Thyroid gland (tissue), 4 donors: ENCODE measurements around the gene WASL. TPM values are rescaled to one million over a fixed set of nuclear protein-coding genes. Genes with fewer than 3 reads are reported as not detected.

Experiments used
- DNase-seq, 2 donors: peaks; one replicate each; pipeline ENCODE4 v3.0.0-alpha.2; 2019
- H3K27ac ChIP-seq, 3 donors: fragments of 200-600 bp; sonication (generic); 1 replicate in 2 of 3; 2 replicates in 1 of 3; pipeline ENCODE4 v1.5.1; 2016 to 2019; ENCODE audit warnings: mild to moderate bottlenecking in 1 of 3, moderate library complexity in 1 of 3
- H3K27me3 ChIP-seq: fragments of 200-600 bp; sonication (generic); one replicate; pipeline ENCODE4 v1.5.1; 2019
- H3K36me3 ChIP-seq, 2 donors: fragments of 200-600 bp; sonication (generic); one replicate each; pipeline ENCODE4 v1.5.1; 2016 to 2019
- H3K4me1 ChIP-seq, 2 donors: fragments of 200-600 bp; sonication (generic); one replicate each; pipeline ENCODE4 v1.5.1; 2017 to 2019
- H3K4me3 ChIP-seq, 3 donors: fragments of 200-600 bp; sonication (generic); replicated peaks in 1 of 3; 1 replicate in 2 of 3; 2 replicates in 1 of 3; pipeline ENCODE4 v1.5.1; 2016; ENCODE audit warnings: mild to moderate bottlenecking in 1 of 3
- H3K9me3 ChIP-seq: fragments of 200-600 bp; sonication (generic); one replicate; pipeline ENCODE4 v1.5.1; 2017
- CTCF ChIP-seq, 6 experiments: fragments of 200-600 bp in 3 of 6; fragments of 450-650 bp in 3 of 6; sonication (generic) in 3 of 6; IDR thresholded peaks; one replicate each; pipeline ENCODE4 v1.5.1; 2016 to 2019; ENCODE audit warnings: antibody characterized with exemption in 6 of 6, mild to moderate bottlenecking in 2 of 6, inconsistent platforms in 1 of 6, moderate library complexity in 1 of 6
- POLR2A ChIP-seq, 2 donors: fragments of 450-650 bp; IDR thresholded peaks; one replicate each; pipeline ENCODE4 v1.6.1; 2017; ENCODE audit warnings: antibody characterized with exemption in 2 of 2, mild to moderate bottlenecking in 2 of 2, moderate library complexity in 1 of 2
- WGBS, 2 donors: methylation state at CpG; one replicate each; pipeline ENCODE4 v1.1.5; 2017; 5-methylcytosine and 5-hydroxymethylcytosine counted together
- intact Hi-C: fragments of 100-400 bp; cut with DNase I; formaldehyde crosslinking; loops from one replicate; pipeline ENCODE4 v1.15.1; 2023
- total RNA-seq, 4 donors: library from RNA; depleted of rRNA; stranded (reverse); fragments of >200 nt; gene quantifications; one replicate each; pipeline ENCODE4 v1.2.3, GENCODE V29; 2016

Gene WASL
- total RNA-seq, 4 donors from 2014 or later: 48.1 to 61.6 (median 55.4) TPM

DNA sequence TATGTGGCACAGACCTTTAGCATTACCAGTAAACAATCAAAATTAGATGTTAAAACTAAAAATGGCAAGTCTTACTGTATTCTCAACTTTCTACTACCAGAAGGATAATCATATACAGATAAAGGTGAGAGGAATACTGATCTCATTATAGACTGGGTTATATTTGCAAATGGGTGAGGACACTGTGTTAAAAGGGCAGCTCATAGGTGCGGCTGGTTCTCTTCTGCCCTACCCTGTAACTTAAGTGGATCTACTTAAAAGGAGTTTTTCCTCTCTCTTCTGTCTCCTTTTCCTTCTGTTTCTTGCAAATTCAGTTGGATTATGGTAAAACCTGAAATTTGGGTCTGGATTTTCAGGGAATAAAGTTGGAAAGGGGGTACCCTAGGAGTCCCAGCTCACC, 33.0 kb downstream of the WASL start:
- WGBS, 2 donors: 0% methylated on average over 1 of the region's 1 CpG
- H3K36me3 ChIP-seq: no peaks in the 10 kb centered on the region
- TF ChIP-seq POLR2A (IDR thresholded peaks at IDR 0.05) (no peak), CTCF (IDR thresholded peaks at IDR 0.05) (no peak)
- peaks cover 27 to 29% of the 10 kb centered on the region in 2 donors for H3K4me1 ChIP-seq
- no peak overlapping the region for H3K27ac ChIP-seq
- H3K9me3 ChIP-seq: no peaks in the 10 kb centered on the region
- H3K4me3 ChIP-seq: no peak overlapping the region
- DNase-seq: no peak
- H3K27me3 ChIP-seq: no peaks in the 10 kb centered on the region
- intact Hi-C loops: no loop called here

- Histone ChIP-seq H3K4me1 (peaks cover 23 to 32% of the 10 kb centered on the region in 2 donors), H3K9me3 (no peaks in the 10 kb centered on the region), H3K4me3 (no peak overlapping the region), H3K27ac (no peak overlapping the region), H3K36me3 (no peaks in the 10 kb centered on the region), H3K27me3 (no peaks in the 10 kb centered on the region)
- intact Hi-C loops: no loop called here
- WGBS, 2 donors: 94 to 98% methylated on average over 2 of the region's 2 CpGs
- DNase-seq: no peak
- TF ChIP-seq CTCF (IDR thresholded peaks at IDR 0.05) (no peak), POLR2A (IDR thresholded peaks at IDR 0.05) (no peak)
Measured at GRCh38 chr7:123715198-123715597, 33.6 kb downstream of the WASL start.

GRCh38 chr7:123714296-123715080, 34.3 kb downstream of the WASL start:
- no peaks in the 10 kb centered on the region for H3K9me3 ChIP-seq
- no peaks in the 10 kb centered on the region for H3K27me3 ChIP-seq
- no peak for TF ChIP-seq CTCF (IDR thresholded peaks at IDR 0.05)
- no peak for TF ChIP-seq POLR2A (IDR thresholded peaks at IDR 0.05)
- intact Hi-C loops: no loop called here
- DNase-seq: no peak
- H3K4me3 ChIP-seq: no peak overlapping the region
- H3K27ac ChIP-seq: no peak overlapping the region
- peaks cover 23 to 27% of the 10 kb centered on the region in 2 donors for H3K4me1 ChIP-seq
- WGBS, 2 donors: 88 to 91% methylated on average over 3 of the region's 3 CpGs
- H3K36me3 ChIP-seq: no peaks in the 10 kb centered on the region

DNA sequence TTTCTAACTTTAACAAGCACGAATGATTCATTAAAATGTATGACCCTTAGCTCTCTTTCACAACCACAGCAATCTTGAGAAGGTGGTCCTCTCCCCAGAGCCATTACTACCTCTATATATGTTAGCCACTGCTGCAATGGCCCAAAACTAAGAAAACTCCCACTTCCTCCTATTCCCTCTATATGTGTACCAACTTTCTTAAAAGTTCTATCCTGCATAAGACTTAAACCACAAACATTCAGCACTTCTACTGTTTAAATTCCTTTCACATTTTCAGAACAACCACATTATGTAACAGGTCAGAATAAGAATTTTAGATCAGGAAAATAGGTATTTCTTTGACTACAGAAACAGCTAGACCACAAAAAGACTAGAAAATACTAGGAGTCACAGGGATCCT, 36.2 kb downstream of the WASL start:
- Histone ChIP-seq H3K9me3 (no peaks in the 10 kb centered on the region), H3K4me1 (peaks cover 19 to 24% of the 10 kb centered on the region in 2 donors), H3K4me3 (no peak overlapping the region), H3K36me3 (peaks cover 3% of the 10 kb centered on the region in 2 donors), H3K27ac (no peak overlapping the region), H3K27me3 (no peaks in the 10 kb centered on the region)
- DNase-seq: no peak
- TF ChIP-seq POLR2A (IDR thresholded peaks at IDR 0.05) (no peak), CTCF (IDR thresholded peaks at IDR 0.05) (no peak)
- intact Hi-C loops: no loop called here
- WGBS, 2 donors: 65 to 69% methylated on average over 1 of the region's 1 CpG

GRCh38 chr7:123711832-123712293, 36.9 kb downstream of the WASL start:
- TF ChIP-seq CTCF (IDR thresholded peaks at IDR 0.05) (no peak), POLR2A (IDR thresholded peaks at IDR 0.05) (no peak)
- Histone ChIP-seq H3K4me1 (peaks cover 19 to 24% of the 10 kb centered on the region in 2 donors), H3K9me3 (no peaks in the 10 kb centered on the region), H3K27ac (no peak overlapping the region), H3K27me3 (no peaks in the 10 kb centered on the region), H3K36me3 (peaks cover 5 to 6% of the 10 kb centered on the region in 2 donors), H3K4me3 (no peak overlapping the region)
- intact Hi-C loops: no loop called here
- DNase-seq: no peak
